SJSA1 (cell line): ENCODE measurements around the gene EPO. TPM values are rescaled to one million over a fixed set of nuclear protein-coding genes. Genes with fewer than 3 reads are reported as not detected.
"Not testable (repeated sequence)": the region's sequence is repeated elsewhere in the genome, so short reads cannot be mapped to it uniquely, and the experiment has no call there.

Experiments used
- DNase-seq, 2 experiments: peaks; one replicate each; pipeline ENCODE4 v3.0.0-alpha.2; 2015 to 2020; ENCODE audit warnings: low spot score in 2 of 2, low read depth in 1 of 2
- H3K27ac ChIP-seq: fragments of 250-450 bp; sonication (Bioruptor Pico); 2 replicates; pipeline ENCODE4 v1.5.1; 2020; ENCODE audit warnings: mild to moderate bottlenecking, moderate library complexity
- H3K27me3 ChIP-seq: fragments of 250-450 bp; sonication (Bioruptor Pico); replicated peaks from 2 replicates; pipeline ENCODE4 v1.5.1; 2020; ENCODE audit warnings: mild to moderate bottlenecking, moderate library complexity
- H3K36me3 ChIP-seq: fragments of 250-450 bp; sonication (Bioruptor Pico); 2 replicates; pipeline ENCODE4 v1.5.1; 2020; ENCODE audit warnings: mild to moderate bottlenecking
- H3K4me1 ChIP-seq: fragments of 250-450 bp; sonication (Bioruptor Pico); replicated peaks from 2 replicates; pipeline ENCODE4 v1.6.1; 2021; ENCODE audit warnings: mild to moderate bottlenecking
- H3K4me3 ChIP-seq: fragments of 250-450 bp; sonication (Bioruptor Pico); 2 replicates; pipeline ENCODE4 v1.5.1; 2020; ENCODE audit warnings: mild to moderate bottlenecking
- H3K9me3 ChIP-seq: fragments of 250-450 bp; sonication (Bioruptor Pico); replicated peaks from 2 replicates; pipeline ENCODE4 v1.5.1; 2020; ENCODE audit warnings: mild to moderate bottlenecking
- total RNA-seq: library from RNA; depleted of rRNA; stranded (reverse); fragments of >200 nt; shearing (Covaris generic); gene quantifications from 2 replicates; pipeline ENCODE4 v1.2.3, GENCODE V29; 2014

The EPO gene
- total RNA-seq, 1 experiment from 2014 or later = not detected

DNA sequence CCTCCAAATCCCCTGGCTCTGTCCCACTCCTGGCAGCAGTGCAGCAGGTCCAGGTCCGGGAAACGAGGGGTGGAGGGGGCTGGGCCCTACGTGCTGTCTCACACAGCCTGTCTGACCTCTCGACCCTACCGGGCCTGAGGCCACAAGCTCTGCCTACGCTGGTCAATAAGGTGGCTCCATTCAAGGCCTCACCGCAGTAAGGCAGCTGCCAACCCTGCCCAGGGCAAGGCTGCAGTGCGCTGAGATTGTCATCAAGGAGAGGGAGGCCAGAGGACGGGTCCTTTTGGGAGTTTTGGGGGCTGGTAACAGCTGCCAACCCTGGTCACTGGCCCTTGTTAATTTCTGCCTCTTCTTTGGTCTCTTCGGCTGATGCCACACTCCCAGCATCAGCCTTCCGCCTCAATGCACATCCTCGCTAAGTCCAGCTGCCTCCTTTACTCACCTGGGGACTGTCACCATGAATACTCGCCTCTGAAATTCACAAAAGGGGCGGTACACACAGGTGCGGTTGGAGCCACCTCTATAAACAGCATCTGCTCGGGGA lies 3.5 kb downstream of the EPO start:
- peaks cover 24% of the 10 kb centered on the region for H3K4me1 ChIP-seq
- peaks cover 14% of the 10 kb centered on the region for H3K27me3 ChIP-seq
- no peaks in the 10 kb centered on the region for H3K36me3 ChIP-seq
- no peak overlapping the region for H3K27ac ChIP-seq
- no peak overlapping the region for H3K4me3 ChIP-seq
- H3K9me3 ChIP-seq = peaks cover 9% of the 10 kb centered on the region
- DNase-seq = no peak

DNA sequence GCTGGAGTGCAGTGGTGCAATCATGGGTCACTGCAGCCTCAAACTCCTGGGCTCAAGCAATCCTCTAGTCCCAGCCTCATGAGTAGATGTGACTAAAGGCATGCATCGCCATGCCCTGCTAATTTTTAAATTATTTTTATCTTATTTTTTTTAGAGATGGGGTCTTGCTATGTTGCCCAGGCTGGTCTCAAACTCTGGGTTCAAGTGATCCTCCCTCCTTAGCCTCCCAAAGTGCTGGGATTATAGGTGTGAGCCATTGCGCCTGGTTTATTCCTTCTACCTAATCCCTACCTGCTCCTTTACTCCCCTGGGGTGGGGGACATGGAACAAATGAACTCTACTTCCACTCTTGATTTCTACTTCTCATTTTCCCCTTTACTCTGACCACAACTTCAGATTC lies 4.1 kb downstream of the EPO start:
- H3K9me3 ChIP-seq = not testable (repeated sequence)

DNA sequence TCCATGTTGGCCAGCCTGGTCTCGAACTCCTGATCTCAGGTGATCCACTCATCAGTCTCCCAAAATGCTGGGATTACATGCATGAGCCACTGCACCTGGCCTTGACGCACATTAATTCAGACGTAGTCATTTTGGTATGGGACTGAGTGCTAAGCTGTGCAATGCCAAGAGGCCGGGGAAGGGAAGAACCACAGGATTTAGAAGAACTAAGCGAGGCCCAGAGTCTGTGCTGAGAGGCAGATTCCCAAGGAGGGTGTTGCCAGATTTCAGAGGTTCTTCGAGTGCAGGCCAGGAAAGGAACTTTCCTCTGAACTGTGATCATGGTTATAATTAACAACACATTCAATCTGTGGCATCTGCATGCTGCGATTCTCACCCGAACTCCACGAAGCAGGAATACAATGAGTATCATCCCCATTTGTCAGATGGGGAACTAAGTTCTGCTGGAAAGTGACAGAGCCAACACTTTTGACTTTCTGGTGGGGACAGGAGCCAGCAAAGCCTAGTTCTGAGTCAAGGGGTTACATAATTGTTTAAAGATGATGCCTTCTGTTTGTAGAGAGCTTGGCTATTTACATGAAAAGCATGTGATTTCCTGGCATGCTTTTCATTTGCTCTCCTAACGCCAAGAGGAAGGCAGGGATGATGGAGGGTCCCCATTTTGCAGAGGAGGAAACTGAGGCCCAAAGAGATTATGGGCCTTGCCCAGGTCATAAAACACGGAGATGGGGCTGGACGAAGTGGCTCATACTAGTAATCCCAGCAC lies 6.9 kb downstream of the EPO start:
- DNase-seq = peak in 1 of 2 experiments; percentile 28
- Histone ChIP-seq H3K27ac (peak overlapping the region; percentile 22; the same call in 1 of the 2 replicates), H3K27me3 (no peaks in the 10 kb centered on the region), H3K9me3 (0 out of 2 replicates have a peak, but pooled peaks cover 3% of the 10 kb centered on the region), H3K36me3 (no peaks in the 10 kb centered on the region), H3K4me3 (no peak overlapping the region), H3K4me1 (peaks cover 24% of the 10 kb centered on the region)

More for the DNA sequence above, 4.1 kb downstream of the EPO start:
- peaks cover 24% of the 10 kb centered on the region for H3K4me1 ChIP-seq
- not testable (repeated sequence) for H3K36me3 ChIP-seq, H3K27ac ChIP-seq, DNase-seq, H3K4me3 ChIP-seq
- peaks cover 14% of the 10 kb centered on the region for H3K27me3 ChIP-seq

DNA sequence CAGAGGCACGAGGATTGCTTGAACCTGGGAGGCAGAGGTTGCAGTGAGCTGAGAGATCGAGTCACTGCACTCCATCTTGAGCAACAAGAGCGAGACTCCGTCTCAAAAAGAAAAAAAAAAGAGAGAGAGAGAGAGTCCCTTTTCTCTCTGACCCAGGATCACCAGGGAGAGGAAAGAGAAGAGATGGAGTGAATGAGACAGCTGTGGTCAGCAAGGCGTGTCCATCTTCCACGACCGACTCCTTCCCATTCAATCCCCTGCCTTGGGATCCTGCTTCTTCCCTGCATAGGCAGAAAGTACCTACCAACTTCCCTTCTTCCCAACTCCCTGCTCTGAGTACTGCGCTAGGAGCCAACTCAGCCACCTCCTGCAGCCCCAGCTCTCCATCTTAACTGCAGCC lies 7.9 kb downstream of the EPO start:
- Histone ChIP-seq H3K27me3 (no peaks in the 10 kb centered on the region), H3K27ac (no peak overlapping the region), H3K4me1 (peaks cover 24% of the 10 kb centered on the region), H3K9me3 (0 out of 2 replicates have a peak, but pooled peaks cover 3% of the 10 kb centered on the region), H3K4me3 (no peak overlapping the region), H3K36me3 (no peaks in the 10 kb centered on the region)
- DNase-seq = no peak

DNA sequence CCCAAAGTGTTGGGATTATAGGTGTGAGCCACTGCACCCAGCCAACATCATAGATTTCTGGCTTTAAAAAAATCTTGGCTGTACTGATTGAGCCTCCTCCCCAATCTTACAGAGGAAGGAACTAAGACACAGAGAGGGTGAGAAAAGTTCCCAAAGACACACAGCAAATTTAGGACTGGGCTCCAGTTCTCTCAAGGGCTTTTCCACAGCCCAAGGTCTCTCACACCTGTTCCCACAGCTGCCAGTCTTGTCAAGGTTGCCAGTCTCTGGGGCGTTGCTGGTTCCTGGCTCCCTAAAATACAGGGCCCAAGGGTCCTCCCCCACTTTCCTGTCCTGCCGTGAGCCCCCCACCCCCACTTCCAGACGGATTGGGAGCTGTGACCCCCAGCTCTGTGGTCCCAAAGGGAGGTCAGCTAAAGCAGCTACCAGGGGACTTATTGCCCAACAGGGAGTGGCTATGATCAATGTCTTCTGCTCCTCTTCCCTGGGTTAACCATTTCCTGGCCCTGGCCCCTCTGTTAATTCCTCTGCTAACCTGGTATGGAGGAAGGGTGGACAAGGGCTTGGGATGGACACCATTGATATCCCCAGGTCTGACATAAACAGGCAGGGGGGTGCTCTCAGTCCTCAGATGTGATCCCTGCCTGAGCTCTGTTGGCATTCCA lies 10.0 kb downstream of the EPO start:
- Histone ChIP-seq H3K4me3 (no peak overlapping the region), H3K9me3 (0 out of 2 replicates have a peak, but pooled peaks cover 3% of the 10 kb centered on the region), H3K27me3 (no peaks in the 10 kb centered on the region), H3K4me1 (peaks cover 22% of the 10 kb centered on the region), H3K27ac (no peak overlapping the region), H3K36me3 (no peaks in the 10 kb centered on the region)
- no peak for DNase-seq

DNA sequence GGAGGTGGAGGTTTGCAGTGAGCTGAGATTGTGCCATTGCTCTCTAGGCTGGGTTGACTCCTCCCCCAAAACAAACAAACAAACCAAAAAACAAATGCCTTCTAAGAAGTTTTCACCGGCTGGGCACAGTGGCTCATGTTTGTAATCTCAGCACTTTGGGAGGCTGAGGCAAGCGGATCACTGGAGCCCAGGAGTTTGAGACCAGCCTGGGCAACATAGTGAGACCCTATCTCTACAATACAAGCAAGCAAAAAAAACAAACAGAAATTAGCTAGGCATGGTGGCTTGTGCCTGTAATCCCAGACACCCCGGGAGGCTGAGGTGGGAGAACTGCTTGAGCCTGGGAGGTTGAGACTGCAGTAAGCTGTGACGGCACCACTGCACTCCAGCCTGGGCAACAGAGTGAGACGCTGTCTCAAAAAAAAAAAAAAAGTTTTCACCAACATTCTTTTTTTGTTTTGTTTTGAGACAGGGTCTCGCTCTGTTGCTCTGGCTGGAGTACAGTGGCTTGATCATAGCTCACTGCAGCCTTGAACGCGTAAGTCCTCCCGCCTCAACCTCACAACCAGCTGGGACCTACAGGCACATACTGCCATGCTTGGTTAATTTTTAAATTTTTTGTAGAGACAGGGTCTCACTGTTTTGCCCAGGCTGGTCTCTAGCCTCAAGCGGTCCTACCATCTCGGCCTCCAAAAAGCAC lies 11.8 kb downstream of the EPO start:
- DNase-seq = no peak

DNA sequence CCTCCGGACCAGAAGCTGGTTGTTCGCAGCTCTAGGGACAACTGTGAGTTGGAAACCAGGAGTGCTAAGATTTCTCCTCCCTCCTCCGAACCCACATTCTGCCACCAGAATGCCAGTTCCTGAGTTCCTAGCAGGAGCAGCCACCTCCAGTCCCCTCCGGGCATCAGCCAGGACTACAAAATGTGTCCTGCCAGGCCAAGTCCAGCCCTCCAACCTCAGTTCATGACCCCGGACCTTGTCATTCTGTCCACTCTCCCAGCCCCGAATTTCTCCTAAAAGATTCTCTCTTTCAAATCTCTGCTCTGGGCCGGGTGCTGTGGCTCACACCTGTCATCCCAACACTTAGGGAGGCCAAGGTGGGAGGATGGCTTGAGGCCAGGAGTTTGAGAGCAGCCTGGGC lies 15.5 kb downstream of the EPO start:
- Histone ChIP-seq H3K27me3 (no peaks in the 10 kb centered on the region), H3K9me3 (no peaks in the 10 kb centered on the region), H3K36me3 (no peaks in the 10 kb centered on the region), H3K27ac (no peak overlapping the region), H3K4me3 (no peak overlapping the region), H3K4me1 (no peaks in the 10 kb centered on the region)
- DNase-seq = no peak

More for the DNA sequence above, 11.8 kb downstream of the EPO start:
- Histone ChIP-seq H3K4me1 (peaks cover 6% of the 10 kb centered on the region), H3K27ac (no peak overlapping the region), H3K36me3 (no peaks in the 10 kb centered on the region), H3K4me3 (no peak overlapping the region), H3K27me3 (no peaks in the 10 kb centered on the region), H3K9me3 (no peaks in the 10 kb centered on the region)

DNA sequence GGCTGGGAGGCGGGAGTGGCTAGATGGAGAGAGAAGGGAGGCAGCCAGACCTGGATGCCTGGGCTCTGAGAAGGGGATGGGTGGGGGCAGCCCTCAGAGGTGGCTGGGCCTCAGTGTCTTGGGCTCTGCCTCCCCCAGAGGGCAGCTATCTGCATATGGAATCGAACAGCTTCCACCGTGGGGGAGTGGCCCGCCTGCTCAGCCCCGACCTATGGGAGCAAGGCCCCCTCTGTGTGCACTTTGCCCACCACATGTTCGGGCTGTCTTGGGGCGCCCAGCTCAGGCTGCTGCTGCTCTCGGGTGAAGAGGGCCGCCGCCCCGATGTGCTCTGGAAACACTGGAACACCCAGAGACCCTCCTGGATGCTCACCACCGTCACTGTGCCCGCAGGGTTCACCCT lies 16.4 kb downstream of the EPO start:
- no peak for DNase-seq
- H3K27me3 ChIP-seq = no peaks in the 10 kb centered on the region
- no peaks in the 10 kb centered on the region for H3K9me3 ChIP-seq
- H3K4me3 ChIP-seq = no peak overlapping the region
- no peaks in the 10 kb centered on the region for H3K36me3 ChIP-seq
- H3K4me1 ChIP-seq = no peaks in the 10 kb centered on the region
- no peak overlapping the region for H3K27ac ChIP-seq

DNA sequence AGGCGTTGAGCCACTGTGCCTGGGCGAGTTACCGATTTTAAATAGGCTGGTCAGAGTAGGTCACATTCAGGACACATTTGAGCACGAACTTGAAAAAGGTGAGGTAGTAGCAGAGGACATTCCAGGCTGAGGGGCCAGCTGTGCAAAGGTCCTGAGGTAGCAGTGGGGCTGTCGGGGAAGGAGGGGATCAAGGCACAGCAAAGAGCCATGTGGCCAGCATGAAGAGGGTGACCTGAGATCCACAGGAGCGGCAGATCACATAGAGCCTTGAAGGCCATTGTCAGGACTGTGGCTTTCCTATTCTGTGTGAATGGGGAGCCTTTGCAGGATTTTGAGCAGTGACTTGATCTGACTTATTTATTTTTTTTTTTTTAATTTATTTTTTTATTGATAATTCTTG lies 19.7 kb downstream of the EPO start:
- H3K27ac ChIP-seq = no peak overlapping the region
- no peaks in the 10 kb centered on the region for H3K36me3 ChIP-seq
- no peak overlapping the region for H3K4me3 ChIP-seq
- no peaks in the 10 kb centered on the region for H3K4me1 ChIP-seq
- H3K27me3 ChIP-seq = no peaks in the 10 kb centered on the region
- H3K9me3 ChIP-seq = no peaks in the 10 kb centered on the region
- no peak for DNase-seq

DNA sequence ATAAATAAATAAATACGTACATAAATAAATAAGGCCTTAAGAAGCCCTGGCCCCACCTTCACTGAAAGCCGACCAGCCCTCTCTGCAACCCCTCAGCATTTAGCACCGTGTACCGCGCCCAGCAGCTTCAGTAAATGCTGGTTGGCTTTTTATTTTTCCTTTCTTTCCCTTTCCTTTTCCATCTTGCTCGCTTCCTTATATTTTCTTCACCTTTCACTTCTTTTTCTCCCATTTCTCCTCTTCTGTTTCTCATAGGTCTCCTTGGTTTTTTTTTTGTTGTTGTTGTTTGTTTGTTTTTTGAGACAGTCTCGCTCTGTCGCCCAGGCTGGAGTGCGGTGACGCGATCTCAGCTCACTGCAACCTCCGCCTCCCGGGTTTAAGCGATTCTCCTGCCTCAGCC lies 24.3 kb downstream of the EPO start:
- H3K4me3 ChIP-seq = no peak overlapping the region
- H3K27ac ChIP-seq = no peak overlapping the region
- no peaks in the 10 kb centered on the region for H3K4me1 ChIP-seq
- no peaks in the 10 kb centered on the region for H3K36me3 ChIP-seq
- H3K9me3 ChIP-seq = no peaks in the 10 kb centered on the region
- no peaks in the 10 kb centered on the region for H3K27me3 ChIP-seq
- DNase-seq = no peak

DNA sequence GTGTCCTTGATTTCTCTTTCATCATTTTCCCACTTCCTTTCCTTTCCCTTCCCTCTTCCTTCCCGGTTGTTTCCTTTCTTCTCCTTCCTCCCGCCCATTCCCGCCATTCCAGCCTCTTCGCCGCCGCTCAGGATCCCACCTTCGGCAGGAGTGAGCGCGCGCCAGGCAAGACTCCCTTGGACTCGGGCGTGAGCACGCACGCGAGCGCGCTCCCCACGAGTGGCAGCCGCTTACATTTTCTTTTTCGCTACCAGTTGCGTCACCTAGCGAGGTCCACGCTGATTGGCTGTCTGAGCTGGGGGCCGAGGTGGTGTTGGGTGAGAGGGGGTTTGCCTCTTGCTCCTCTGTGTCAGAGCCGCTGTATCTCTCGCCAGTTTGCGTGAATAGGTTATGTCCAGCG lies 24.9 kb downstream of the EPO start:
- Histone ChIP-seq H3K36me3 (no peaks in the 10 kb centered on the region), H3K27me3 (no peaks in the 10 kb centered on the region), H3K27ac (no peak overlapping the region), H3K4me1 (no peaks in the 10 kb centered on the region), H3K9me3 (no peaks in the 10 kb centered on the region), H3K4me3 (peak overlapping the region; percentile 39)
- DNase-seq = peak; percentile 34 to 66

DNA sequence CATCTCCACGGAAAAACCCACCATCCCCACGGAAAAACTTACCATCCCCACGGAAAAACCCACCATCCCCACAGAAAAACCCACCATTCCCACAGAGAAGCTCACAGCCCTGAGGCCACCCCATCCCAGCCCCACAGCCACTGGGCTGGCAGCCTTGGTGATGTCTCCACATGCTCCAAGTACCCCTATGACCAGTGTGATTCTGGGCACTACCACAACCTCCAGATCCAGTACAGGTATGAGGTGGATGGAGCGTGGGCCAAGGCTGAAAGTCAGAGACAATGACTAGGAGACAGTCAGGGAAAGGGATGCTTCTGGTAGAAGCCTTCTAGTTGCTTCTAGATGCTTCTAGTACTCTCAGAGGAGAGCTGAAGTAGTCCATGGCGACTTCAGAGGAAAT lies 32.7 kb downstream of the EPO start:
- H3K27me3 ChIP-seq = peaks cover 10% of the 10 kb centered on the region
- H3K27ac ChIP-seq = no peak overlapping the region
- H3K4me3 ChIP-seq = no peak overlapping the region
- no peaks in the 10 kb centered on the region for H3K9me3 ChIP-seq
- H3K4me1 ChIP-seq = no peaks in the 10 kb centered on the region
- DNase-seq = no peak
- H3K36me3 ChIP-seq = no peaks in the 10 kb centered on the region

DNA sequence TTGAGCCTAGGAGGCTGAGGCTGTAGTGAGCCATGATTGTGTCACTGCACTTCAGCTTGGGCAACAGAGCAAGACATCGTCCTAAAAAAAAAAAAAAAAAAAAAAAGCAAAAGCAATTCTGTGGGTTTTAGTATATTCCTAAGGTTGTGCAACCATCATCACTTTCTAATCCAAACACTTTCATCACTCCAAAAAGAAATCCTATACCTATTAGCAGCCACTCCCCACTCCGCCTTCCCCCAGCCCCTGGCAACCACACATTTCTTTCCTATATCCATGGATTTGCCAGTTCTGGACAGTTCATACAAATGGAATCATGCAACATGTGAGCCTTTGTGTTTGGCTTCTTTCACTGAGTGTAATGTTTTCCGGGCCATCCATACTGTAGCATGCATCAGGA lies 33.5 kb downstream of the EPO start:
- Histone ChIP-seq H3K4me1 (no peaks in the 10 kb centered on the region), H3K27ac (no peak overlapping the region), H3K4me3 (no peak overlapping the region), H3K9me3 (no peaks in the 10 kb centered on the region), H3K36me3 (no peaks in the 10 kb centered on the region), H3K27me3 (peaks cover 10% of the 10 kb centered on the region)
- DNase-seq = no peak
